Measurements from ENCODE around the gene SH3PXD2A. TPM values are rescaled to one million over a fixed set of nuclear protein-coding genes. Genes with fewer than 3 reads are reported as not detected.

SH3PXD2A gene
- total RNA-seq, 1 donor from 2014 or later, result 17.3 TPM

DNA sequence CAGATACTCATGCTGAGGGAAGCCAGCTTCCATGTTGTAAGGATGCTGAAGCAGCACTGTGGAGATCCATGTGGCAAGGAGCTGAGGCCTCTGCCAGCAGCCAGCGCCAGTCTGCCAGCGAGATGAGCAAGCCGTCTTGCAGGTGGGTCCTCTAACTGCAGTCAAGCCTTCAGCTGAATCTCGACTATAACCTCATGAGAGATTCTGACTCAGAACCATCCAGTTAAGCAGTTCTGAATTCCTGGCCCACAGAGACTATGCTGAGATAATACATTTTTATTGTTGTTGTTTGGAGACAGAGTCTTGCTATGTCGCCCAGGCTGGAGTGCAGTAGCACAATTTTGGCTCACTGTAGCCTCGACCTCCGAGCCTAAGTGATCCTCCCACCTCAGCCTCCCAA lies 105.6 kb downstream of the SH3PXD2A start:
- Mint-ChIP-seq H3K36me3 (ENCODE audit: low read depth, unreplicated experiment) (peaks cover 5% of the 10 kb centered on the region), H3K9me3 (ENCODE audit: unreplicated experiment) (no peaks in the 10 kb centered on the region), H3K27ac (ENCODE audit: unreplicated experiment) (no peak overlapping the region), H3K4me1 (ENCODE audit: low read depth, unreplicated experiment) (peaks cover 22% of the 10 kb centered on the region), H3K4me3 (ENCODE audit: unreplicated experiment) (no peak overlapping the region), H3K27me3 (ENCODE audit: low read depth, unreplicated experiment) (no peaks in the 10 kb centered on the region)
- Histone ChIP-seq H3K27me3 (ENCODE audit: insufficient read depth, low read length) (no peaks in the 10 kb centered on the region), H3K4me1 (ENCODE audit: insufficient read depth, low read length) (peaks cover 21% of the 10 kb centered on the region), H3K27ac (ENCODE audit: low read depth, low read length) (no peak overlapping the region), H2AFZ (ENCODE audit: low read depth, low read length) (no peak overlapping the region), H3K9ac (ENCODE audit: low read length) (no peak overlapping the region), H4K20me1 (ENCODE audit: insufficient read depth, low read length) (no peaks in the 10 kb centered on the region), H3K79me2 (ENCODE audit: insufficient read depth, low read length) (no peaks in the 10 kb centered on the region), H3K4me3 (ENCODE audit: insufficient read depth, low read depth, low read length) (no peak overlapping the region), H3K36me3 (ENCODE audit: insufficient read depth, low read length) (no peaks in the 10 kb centered on the region), H3K4me2 (ENCODE audit: low read length) (no peak overlapping the region), H3K9me3 (ENCODE audit: insufficient read depth, low read depth, low read length) (no peaks in the 10 kb centered on the region)
- DNase-seq (ENCODE audit: low read depth) (no peak), FAIRE-seq (no peak)
- TF ChIP-seq CTCF (IDR thresholded peaks at IDR 0.05; ENCODE audit: insufficient read depth, low read depth, low read length) (no peak), EZH2 (IDR thresholded peaks at IDR 0.05; ENCODE audit: insufficient read depth, low read length) (no peak)

GRCh38 chr10:103748020-103748419 lies 107.4 kb downstream of the SH3PXD2A start:
- Histone ChIP-seq H3K79me2 (ENCODE audit: insufficient read depth, low read length) (no peaks in the 10 kb centered on the region), H3K9ac (ENCODE audit: low read length) (no peak overlapping the region), H2AFZ (ENCODE audit: low read depth, low read length) (no peak overlapping the region), H3K4me1 (ENCODE audit: insufficient read depth, low read length) (peaks cover 21% of the 10 kb centered on the region), H3K27ac (ENCODE audit: low read depth, low read length) (no peak overlapping the region), H3K36me3 (ENCODE audit: insufficient read depth, low read length) (no peaks in the 10 kb centered on the region), H4K20me1 (ENCODE audit: insufficient read depth, low read length) (no peaks in the 10 kb centered on the region), H3K27me3 (ENCODE audit: insufficient read depth, low read length) (no peaks in the 10 kb centered on the region), H3K4me3 (ENCODE audit: insufficient read depth, low read depth, low read length) (no peak overlapping the region), H3K4me2 (ENCODE audit: low read length) (no peak overlapping the region), H3K9me3 (ENCODE audit: insufficient read depth, low read depth, low read length) (no peaks in the 10 kb centered on the region)
- no peak for FAIRE-seq
- TF ChIP-seq EZH2 (IDR thresholded peaks at IDR 0.05; ENCODE audit: insufficient read depth, low read length) (no peak), CTCF (IDR thresholded peaks at IDR 0.05; ENCODE audit: insufficient read depth, low read depth, low read length) (no peak)
- H3K9me3 Mint-ChIP-seq (ENCODE audit: unreplicated experiment), result no peaks in the 10 kb centered on the region
- no peak overlapping the region for H3K4me3 Mint-ChIP-seq (ENCODE audit: unreplicated experiment)
- DNase-seq (ENCODE audit: low read depth), result no peak
- H3K4me1 Mint-ChIP-seq (ENCODE audit: low read depth, unreplicated experiment), result peaks cover 22% of the 10 kb centered on the region
- no peak overlapping the region for H3K27ac Mint-ChIP-seq (ENCODE audit: unreplicated experiment)
- no peaks in the 10 kb centered on the region for H3K27me3 Mint-ChIP-seq (ENCODE audit: low read depth, unreplicated experiment)
- peaks cover 5% of the 10 kb centered on the region for H3K36me3 Mint-ChIP-seq (ENCODE audit: low read depth, unreplicated experiment)

DNA sequence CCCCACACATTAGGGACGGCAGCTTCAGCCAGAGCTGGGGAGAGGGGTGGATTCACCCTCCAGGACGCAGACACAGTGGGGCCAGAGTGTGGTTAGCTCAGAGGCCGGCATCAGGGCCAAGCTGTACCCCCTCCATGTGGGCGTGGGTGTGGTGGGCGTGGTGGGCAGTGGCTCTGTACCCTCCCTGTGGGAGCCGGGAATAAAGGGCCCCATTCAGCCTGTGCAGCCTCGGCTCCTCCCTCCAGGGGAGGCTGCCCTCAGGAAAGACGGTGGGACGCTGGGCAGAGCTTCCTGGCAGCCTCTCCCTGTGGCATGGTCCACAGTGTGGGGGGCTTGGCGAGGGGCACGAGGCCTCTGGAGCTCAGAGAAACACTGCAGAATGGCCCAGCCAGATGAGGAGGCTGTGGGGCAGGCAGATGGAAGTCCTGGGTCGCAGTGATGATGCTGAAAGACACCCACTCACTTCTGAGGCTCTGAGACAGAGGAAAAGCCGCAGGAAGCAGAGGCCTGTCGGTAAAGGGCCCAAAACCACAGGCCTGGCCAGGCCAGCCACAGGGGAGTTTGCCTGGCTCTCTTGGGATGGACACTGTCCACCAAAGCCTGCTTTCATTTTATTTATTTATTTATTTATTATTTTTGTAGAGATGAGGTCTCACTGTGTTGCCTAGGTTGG lies 108.0 kb downstream of the SH3PXD2A start:
- Histone ChIP-seq H3K9ac (ENCODE audit: low read length) (no peak overlapping the region), H3K4me1 (ENCODE audit: insufficient read depth, low read length) (peaks cover 21% of the 10 kb centered on the region), H3K4me2 (ENCODE audit: low read length) (peak overlapping the region; percentile 47), H3K79me2 (ENCODE audit: insufficient read depth, low read length) (no peaks in the 10 kb centered on the region), H4K20me1 (ENCODE audit: insufficient read depth, low read length) (no peaks in the 10 kb centered on the region), H2AFZ (ENCODE audit: low read depth, low read length) (peak overlapping the region; percentile 23), H3K4me3 (ENCODE audit: insufficient read depth, low read depth, low read length) (no peak overlapping the region), H3K27me3 (ENCODE audit: insufficient read depth, low read length) (no peaks in the 10 kb centered on the region), H3K36me3 (ENCODE audit: insufficient read depth, low read length) (no peaks in the 10 kb centered on the region), H3K27ac (ENCODE audit: low read depth, low read length) (no peak overlapping the region), H3K9me3 (ENCODE audit: insufficient read depth, low read depth, low read length) (no peaks in the 10 kb centered on the region)
- Mint-ChIP-seq H3K27ac (ENCODE audit: unreplicated experiment) (no peak overlapping the region), H3K27me3 (ENCODE audit: low read depth, unreplicated experiment) (peaks cover under 1% of the 10 kb centered on the region), H3K36me3 (ENCODE audit: low read depth, unreplicated experiment) (peaks cover 5% of the 10 kb centered on the region), H3K4me3 (ENCODE audit: unreplicated experiment) (no peak overlapping the region), H3K4me1 (ENCODE audit: low read depth, unreplicated experiment) (peaks cover 28% of the 10 kb centered on the region), H3K9me3 (ENCODE audit: unreplicated experiment) (no peaks in the 10 kb centered on the region)
- TF ChIP-seq EZH2 (IDR thresholded peaks at IDR 0.05; ENCODE audit: insufficient read depth, low read length), result no peak
- TF ChIP-seq CTCF (IDR thresholded peaks at IDR 0.05; ENCODE audit: insufficient read depth, low read depth, low read length), result no peak
- FAIRE-seq (no peak), DNase-seq (ENCODE audit: low read depth) (peak; percentile 59)
